GM03348 (cell line): Measurements from ENCODE around the gene SLX4.

ENCODE experiments used
- DNase-seq: peaks from one replicate; pipeline ENCODE4 v3.0.0; 2012; ENCODE audit warnings: low spot score

SLX4 gene

DNA sequence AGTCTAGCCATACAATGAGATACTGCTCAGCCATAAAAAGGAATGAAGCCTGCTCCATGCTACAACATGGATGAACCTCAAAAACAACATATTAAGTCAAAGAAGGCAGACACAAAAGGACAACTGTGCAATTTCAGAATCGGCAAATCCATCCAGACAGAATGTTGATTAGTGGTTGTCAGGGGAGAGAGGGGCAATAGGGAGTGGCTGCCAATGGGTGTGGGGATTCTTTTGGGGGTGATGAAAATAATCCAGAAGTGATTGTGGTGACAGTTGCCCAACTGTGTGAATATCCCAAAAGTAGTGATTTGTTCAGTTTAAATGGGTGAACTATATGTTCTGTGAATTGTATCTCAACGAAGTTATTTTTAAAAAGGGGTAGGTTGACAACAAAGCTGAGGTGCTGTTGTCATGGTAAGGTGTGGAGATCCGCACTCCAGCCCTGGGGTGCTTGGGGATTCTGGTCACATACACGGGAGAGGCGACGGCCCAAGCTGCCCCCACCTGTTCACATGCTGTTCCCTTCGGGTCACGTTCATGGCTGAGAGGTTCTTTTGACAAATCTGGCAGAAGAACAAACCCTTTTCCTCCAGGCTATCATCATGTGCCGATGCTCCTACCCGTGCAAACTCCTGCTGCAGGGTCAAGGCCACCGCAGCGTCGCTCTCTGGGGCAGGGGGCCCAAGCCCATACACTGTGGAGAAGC, 9.6 kb downstream of the SLX4 start:
- no peak for DNase-seq

DNA sequence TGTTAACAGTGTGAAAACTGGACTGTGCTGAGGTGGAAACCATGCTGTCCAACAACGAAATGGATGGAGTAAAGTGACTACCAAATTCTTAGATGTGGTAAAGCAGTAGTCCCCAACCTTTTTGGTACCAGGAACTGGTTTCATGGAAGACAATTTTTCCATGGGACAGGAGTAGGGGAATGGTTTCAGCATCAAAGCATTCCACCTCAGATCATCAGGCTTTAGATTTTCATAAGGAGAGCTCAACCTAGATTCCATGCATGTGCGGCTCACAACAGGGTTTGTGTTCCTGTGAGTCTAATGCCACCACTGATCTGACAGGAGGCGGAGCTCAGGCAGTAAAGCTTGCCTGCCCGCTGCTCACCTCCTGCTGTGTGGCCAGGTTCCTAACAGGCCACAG, 11.5 kb downstream of the SLX4 start:
- no peak for DNase-seq

DNA sequence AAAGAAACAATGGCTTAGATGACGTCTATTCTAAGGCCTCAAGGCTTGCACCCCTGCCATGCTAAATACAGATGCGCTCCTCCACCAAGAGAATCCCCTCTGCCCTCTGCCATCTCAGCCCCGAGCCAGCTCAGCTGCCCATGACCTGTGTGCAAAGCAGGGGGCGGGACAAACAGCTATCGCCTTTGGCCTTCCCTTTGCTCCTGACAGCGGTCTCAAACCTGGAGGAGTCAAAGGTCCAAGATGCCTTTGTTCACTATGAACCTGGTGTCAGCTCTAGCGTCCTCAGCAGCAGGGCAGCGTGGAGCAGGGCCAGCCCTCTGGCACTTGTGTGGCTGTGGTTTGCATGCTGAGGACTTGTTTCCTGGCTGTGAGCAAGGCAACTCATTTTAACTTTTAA, 12.3 kb downstream of the SLX4 start:
- DNase-seq, result no peak

DNA sequence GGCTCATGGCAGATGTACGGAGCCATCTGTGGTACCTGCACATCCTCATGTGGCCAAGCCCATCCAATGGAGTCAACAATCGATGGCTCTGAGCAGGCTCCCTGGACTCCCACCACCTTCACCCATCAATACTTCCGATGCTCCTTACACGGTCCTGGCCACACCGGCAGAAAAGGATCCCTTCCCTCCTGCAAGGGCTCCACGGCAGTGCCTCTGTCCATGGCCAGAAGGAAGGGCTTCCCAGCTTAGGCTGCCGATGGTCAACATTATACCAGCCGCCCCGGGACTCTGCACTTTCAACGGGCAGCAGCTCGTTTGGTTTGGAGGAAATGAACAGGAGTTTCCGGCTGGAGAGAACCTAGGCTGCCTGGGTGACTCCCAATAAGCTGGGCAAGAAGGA, 13.2 kb downstream of the SLX4 start:
- no peak for DNase-seq

DNA sequence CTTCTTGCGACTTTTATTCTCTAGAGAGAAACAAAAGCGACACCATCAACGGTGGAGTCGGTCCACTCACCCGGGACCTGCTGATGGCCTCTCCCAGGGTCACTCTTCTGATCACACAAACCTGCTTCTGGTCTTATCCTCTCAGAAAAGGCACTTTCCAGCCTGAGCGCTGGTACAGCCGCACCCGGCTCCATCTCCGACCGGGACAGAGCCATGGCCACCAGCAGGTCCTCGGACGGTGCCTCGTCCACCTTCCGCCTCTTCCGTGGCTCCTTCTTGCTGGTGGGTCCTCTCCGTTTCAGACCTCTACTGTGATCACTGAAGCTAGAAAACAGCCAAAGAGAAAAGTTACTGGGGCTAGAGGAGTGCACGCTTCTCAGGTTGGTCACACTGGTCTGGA, 13.7 kb downstream of the SLX4 start:
- no peak for DNase-seq

DNA sequence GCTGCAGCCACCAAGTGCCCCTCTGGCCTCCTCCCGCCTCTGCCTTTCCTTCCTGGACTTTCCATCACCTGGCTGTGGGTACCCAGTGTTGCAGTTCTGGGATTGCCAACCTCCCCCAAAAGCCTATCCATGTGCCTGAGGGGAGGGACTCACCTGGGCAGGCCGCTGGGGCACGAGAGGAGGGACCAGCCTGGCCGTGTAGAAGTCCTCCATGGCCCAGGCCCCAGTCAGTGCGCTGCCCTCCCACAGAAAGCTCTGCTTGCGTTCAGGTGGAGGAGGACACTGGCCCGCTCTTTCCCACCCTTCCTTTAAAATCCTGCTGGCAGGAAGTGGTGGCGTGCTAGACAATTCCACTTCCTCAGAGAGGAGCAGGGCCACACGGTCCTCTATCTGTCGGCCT, 14.2 kb downstream of the SLX4 start:
- no peak for DNase-seq

DNA sequence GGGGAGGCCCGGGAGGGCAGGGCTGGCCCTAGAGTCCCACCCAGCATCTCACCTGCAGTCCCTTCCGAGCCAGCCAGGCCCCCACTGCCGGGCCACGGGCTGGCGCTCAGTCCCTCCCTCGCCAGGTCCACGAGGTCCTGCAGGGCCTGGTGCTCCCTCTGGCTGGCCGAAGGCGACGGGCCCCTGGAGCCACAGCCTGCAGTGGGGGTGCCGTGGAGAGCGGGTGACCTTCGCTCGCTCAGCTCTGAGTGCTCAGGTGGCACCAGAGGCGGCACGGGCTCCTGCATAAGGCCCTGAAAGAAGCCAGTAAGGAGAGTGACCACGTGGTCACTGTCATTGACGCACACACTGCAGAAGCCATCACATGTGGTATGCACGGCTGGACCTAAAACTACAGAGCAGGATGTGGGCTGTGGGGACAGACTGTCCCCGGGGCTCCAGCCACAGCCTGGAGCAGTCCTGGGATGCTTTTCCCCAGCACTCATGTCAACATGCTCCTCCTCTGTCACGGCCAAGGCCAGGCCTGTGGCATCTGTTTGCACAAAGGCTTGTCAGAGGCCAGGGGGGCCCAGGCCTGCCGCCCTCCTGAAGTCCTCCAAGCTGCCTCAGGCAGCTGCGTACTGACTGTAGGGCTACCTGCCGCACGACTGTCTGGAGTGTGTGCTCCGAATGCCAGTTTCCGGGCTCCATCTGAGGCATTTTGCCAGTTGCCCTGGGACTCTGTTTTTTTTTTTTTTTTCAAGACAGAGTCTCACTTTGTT, 15.1 kb downstream of the SLX4 start:
- DNase-seq, result no peak

DNA sequence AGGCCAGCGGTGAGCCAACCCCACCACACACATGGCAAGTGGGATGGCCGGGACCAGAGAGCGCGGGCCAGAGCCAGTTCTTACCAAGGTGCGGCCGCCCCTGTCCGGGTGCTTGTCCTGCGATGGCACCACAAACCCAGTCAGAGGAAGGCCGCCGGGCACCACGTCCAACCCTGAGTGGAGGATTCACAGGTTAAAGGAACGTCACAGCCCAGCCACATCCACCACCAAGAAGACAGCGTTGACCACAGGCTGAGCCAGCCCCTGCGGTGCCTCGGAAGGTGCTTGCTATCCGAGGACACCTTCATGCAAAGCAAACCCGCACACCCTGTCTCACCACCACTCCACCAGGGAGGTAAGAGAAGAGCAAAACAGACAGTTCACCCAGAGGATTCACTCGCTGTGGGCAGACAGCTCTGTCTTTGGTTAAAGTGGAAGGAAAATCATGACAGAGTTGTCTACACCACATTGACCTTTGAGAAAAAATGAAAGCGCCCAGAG, 15.8 kb downstream of the SLX4 start:
- no peak for DNase-seq

DNA sequence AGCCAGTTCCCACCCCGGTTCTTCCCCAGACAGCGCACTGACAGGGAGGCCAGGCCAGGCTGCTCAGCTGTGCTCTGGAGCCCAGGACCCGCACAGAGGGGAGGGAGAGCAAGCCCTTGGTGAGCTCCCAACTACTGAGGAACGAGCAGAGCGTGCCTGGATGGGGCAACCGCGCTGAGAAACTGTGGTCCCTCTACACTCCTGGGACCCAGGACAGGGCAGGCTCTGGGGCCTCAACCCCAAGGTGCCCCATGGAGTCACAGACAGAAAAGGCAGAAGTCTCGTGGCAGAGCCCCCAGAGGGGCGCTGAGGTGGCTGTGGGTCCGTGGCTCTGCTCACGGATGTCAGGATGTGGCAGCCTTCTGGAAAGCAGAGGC, 16.3 kb downstream of the SLX4 start:
- no peak for DNase-seq

DNA sequence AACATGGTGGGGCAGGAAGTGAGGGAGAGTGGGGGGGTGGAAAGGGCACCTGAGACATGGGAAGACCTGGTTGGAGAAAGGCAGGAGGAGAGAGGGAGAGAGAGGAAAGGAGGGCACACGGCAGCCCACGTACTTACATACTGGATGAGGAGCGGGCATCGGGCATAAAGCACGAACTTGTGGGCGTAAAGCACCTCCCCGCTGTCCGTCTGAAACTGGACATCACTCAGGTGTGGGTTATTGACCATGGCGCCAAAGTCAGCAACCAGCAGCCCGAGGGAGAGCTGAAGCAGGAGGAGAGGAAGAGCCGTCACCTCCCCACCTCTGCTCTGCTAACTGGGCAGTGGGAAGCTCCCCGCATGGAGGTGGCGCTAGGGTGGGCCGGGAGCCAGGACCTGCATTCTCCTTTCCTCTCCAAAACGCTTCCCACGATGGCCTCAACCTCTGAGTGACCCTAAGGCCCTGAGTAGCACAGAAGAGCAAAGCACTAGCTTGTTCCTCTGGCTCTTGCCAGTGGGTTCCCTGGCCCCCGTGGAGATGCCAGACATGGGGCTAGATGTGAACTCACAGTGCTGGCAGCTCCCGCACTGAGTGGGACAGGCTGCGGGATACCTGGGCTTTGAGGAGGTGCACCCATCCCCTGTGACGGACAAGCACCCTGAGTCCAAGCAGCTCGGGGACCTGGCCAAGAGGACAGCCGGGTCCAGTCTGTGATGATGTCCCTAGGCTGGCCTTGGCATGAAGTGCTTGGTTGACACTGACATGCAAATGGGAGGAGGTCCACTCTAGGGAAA, 16.9 kb downstream of the SLX4 start:
- DNase-seq, result no peak

DNA sequence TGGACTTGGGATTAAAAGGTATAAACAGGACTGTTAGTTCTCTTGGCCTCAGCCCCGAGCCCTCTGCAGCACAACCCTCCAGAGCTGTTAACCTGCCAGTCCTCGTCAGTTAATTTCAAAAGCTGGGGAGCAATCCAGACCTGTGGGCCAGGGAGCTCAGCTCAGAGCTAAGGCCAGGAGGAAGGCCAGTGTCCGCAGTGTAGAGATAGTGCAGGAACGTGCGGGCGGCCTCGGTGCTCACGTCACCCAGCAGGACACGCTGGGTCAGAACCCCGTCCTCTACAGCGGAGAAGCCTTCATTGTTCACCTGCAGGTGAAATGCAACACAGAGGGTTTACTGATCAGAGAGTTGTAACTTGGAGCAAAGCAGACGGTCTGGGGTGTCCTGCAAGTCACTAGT, 18.8 kb downstream of the SLX4 start:
- DNase-seq, result no peak

DNA sequence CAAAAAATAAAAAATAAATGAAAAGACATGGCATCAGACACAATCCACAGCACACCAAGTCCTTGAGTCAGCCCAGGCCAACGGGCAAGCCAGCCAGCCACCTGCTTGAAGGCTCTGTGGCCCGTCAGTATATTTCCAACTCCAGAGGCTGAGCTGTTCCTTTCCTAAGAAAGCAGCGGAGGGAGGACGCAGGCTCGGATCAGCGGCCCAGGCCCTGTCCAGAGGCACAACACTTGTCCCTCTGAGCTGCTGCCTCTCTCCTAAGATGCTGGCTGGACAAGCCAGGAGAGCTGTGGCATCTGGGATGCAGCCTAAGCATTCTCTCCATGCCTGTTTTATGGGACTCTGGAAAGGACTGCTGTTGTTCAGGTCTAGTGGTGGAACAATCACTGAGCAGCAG, 19.4 kb downstream of the SLX4 start:
- no peak for DNase-seq

DNA sequence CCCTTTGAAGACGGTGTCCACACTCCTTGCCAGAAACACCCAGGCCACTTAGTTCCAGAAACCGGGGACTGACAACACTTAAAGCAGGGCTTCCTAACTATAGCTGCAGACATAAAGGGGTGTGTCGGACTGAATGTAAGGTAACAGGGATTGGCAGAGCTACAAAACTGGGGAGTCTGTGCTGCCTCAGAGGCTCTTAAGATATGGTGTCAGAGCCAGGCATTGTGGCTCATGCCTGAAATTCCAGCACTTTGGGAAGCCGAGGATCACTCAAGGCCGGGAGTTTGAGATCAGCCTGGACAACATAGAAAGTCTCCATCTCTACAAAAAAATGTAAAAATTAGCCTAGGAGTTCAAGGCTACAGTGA, 20.0 kb downstream of the SLX4 start:
- DNase-seq, result no peak

DNA sequence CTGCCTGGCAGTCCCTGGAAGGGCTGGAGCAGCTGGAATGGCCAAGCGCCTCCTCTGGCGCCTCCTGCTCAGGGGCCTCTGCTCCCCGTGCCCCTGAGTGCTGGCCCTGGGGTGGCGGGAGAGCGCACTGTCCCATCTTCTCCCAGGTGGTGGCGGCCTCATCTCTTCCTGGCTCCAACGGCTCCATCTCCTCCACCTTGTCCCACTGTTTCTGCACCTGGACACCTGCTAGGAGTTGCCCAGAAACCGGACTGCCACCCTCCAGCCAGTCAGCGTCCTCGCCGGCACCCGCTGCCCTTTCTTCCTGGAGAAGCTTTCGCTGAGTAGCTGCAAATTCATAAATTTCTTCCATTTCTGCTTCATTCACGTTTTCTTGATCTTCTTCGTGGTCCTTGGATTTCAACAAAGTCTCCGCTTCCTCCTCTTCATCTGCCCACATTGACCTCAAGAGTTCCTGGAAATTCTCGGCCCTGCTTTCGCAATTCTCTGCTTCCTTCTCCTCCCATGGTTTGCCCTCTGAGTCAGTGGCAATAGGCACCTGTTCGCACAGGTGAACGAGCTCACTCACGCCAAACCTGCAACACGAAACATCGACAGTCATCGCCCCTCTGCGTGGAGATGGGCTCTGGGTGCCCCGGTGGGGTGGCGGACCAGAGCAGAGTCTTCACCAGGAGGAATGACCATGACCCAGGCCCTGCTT, 20.5 kb downstream of the SLX4 start:
- no peak for DNase-seq

DNA sequence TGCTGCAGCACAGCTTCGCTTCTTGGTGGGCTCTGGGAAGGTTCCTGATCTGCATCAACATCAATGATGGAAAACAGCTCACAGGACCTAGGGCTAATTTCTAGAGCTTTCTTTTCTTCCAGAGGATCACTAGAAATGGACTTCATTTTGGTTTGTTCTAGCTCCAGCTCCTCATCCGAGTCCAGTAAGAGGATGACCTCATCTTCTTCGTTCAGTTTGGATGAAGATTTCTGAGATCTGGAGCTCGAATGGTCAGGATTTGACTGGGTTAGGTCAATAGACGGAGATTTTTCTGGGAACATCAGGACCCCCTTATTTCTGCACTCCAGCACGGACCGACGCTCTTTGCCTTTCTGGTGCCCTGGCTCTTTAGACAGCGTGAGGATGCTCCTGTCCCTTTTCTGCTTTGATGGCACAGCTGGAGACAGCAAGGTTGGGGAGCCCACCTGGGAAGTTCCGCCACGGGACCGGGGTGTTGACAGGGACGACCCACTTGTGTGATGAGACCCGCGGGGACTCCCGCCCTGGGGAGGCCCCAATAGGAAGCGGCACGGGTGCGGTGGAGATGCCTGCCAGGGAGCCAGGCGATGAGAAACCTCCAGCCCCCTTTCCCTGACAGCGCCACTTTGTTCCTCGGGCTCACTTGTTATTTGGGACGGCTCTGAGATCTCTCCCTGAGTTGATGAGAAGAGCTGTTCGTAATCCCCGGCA, 21.3 kb downstream of the SLX4 start:
- DNase-seq, result no peak

DNA sequence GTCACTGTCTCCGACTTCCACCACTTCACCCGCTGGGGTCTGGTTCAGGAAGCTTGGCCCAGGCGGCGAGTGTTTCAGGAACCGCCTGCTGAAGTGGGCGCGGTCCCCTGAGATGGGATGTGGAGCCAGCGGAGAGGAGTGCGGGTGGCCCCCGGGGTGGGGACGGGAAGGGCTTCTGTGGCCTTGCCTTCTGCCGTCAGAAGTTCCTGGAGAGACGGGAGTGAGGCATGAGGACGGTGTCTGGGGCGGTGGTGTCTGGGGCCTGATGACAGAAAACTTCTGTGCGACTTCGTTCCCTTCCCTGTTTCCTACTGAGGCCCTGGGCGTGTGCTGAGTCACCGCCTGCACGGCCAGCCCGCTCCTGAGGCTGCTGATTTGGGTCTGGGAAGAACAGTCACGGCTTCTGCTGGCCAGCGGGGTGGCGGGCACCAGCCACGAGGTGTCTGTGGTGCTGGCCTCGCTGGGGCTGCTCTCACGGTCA, 21.9 kb downstream of the SLX4 start:
- DNase-seq, result no peak

DNA sequence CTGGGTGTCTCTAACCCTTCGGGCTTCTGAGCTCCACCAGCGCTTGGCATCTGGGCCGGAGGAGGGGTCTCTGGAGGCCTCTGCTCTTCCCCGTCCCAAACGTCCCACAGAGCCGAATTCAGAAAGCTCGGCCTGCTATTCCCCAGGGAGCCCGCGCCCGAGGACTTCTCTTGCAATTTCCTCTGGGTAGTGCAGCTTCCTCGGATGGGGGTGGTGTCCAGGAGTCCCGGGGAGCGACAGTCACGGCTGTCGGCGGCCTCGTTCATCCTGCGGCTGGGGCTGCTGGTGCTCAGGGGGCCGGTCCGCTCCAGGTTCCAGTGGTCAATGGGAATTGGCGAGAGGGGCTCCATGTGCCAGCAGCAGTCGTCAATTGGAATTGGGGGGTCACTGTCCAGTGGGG, 22.4 kb downstream of the SLX4 start:
- no peak for DNase-seq

DNA sequence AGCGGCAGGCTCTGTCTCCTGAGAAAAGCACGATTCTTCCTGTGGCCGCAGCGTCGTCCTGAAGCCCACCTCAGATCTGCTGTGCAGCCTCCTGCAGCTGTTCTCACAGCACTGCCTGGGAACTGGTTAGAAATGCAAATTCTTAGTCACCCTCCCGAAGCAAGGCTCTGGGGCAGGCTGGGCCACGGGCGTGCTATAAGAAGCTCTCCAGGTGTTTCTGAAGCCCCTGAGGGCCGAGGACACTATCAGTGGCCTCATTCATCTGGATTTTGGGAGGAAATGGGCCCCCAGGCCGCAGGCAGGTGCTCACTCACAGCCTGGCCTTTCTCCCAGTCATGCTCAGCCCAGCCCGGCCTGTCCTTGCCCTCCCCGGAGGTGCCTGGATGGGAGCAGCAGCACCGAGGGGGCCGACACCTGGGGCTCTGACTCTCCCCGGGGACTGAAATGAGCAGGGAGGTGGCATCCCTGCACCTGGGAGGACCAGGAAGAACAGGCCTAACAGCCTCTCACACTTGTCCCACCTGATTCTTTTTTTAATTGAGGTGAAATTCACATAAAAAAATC, 23.8 kb downstream of the SLX4 start:
- no peak for DNase-seq

DNA sequence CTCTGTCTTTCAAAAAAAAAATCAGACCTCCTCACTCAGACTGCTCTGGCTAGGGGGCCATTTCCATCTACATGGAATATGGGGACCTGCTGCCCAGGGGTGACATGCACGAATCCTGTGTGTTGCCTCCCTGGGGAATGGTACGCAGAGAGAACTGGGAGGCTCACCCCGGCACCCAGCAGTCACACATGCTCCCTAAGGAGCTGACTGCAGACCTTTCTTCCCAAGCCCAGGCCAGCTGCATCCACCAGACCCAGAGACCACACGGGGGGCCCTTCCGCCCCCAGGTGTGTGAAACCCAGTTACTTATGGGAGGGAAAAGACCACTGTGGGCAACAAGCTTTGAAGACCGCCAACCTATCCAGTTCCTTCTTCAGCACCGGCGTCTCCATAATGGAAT, 27.0 kb downstream of the SLX4 start:
- DNase-seq, result no peak

DNA sequence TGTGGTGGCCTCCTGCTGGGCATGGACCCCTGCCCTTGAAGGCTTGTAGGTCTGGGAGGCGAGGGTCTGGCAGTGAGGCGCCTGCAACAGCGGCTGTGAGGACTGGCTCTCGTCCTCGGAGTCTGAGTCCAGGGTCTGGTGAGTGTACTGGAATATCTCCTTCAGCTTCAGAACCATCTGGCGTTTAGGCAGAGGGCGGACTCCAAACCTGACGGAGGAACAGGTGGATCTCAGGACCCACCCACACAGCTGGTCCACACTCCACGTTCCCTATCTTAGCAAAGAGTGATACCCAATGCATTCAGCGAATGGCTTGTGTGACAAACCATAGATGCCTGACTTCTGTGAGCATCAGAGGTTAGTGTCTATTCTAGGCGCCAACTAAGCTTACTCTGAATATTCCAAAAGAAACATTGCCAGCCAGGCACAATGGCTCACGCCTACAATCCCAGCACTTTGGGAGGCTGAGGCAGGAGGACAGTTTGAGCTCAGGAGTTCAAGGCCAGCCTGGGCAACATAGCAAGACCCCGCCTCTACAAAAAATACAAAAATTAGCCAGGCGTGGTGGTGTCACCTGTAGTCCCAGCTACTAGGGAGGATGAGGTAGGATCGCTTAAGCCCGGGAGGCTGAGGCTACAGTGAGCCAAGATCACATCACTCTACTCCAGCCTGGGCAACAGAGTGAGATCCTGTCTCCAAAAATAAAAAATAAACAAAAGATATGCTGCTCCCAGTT, 27.9 kb downstream of the SLX4 start:
- DNase-seq, result no peak
